GM03348 (cell line): Measurements from ENCODE around the gene TPPP3.
"Not testable (repeated sequence)": the region's sequence is repeated elsewhere in the genome, so short reads cannot be mapped to it uniquely, and the experiment has no call there.

Source experiments
- DNase-seq: peaks from one replicate; pipeline ENCODE4 v3.0.0; 2012; ENCODE audit warnings: low spot score

The TPPP3 gene

GRCh38 chr16:67426022-67426421 lies 32.7 kb upstream of the TPPP3 start:
- DNase-seq = no peak

- no peak for DNase-seq
These were observed 32.3 kb upstream of the TPPP3 start for GRCh38 chr16:67425580-67425979.

GRCh38 chr16:67425061-67425460 lies 31.8 kb upstream of the TPPP3 start:
- DNase-seq = no peak

GRCh38 chr16:67424261-67424615 lies 30.9 kb upstream of the TPPP3 start:
- no peak for DNase-seq

- no peak for DNase-seq
These were observed 30.4 kb upstream of the TPPP3 start for GRCh38 chr16:67423611-67424260.

GRCh38 chr16:67423015-67423414 lies 29.7 kb upstream of the TPPP3 start:
- no peak for DNase-seq

GRCh38 chr16:67421030-67421429 lies 27.7 kb upstream of the TPPP3 start:
- no peak for DNase-seq

- DNase-seq = no peak
These were observed 26.6 kb upstream of the TPPP3 start for GRCh38 chr16:67419931-67420330.

GRCh38 chr16:67419502-67419901 lies 26.2 kb upstream of the TPPP3 start:
- DNase-seq = no peak

- no peak for DNase-seq
These were observed 24.2 kb upstream of the TPPP3 start for GRCh38 chr16:67417333-67418061.

- DNase-seq = peak; percentile 96
These were observed 22.8 kb upstream of the TPPP3 start, which contains the start of gene ZDHHC1 for GRCh38 chr16:67415872-67416793. TSS of gene ZDHHC1 (minus strand) at chr16:67416477. CDS start at chr16:67407775, 8,702 bp downstream.

GRCh38 chr16:67415421-67415820 lies 22.1 kb upstream of the TPPP3 start:
- not testable (repeated sequence) for DNase-seq

- no peak for DNase-seq
These were observed 20.9 kb upstream of the TPPP3 start for GRCh38 chr16:67413978-67414911.

GRCh38 chr16:67412294-67412693 lies 19.0 kb upstream of the TPPP3 start:
- DNase-seq = no peak

- DNase-seq = no peak
These were observed 18.0 kb upstream of the TPPP3 start for GRCh38 chr16:67411339-67411738.

- DNase-seq = no peak
These were observed 16.3 kb upstream of the TPPP3 start for GRCh38 chr16:67409631-67410030.

- DNase-seq = no peak
These were observed 14.6 kb upstream of the TPPP3 start for GRCh38 chr16:67407788-67408452.

GRCh38 chr16:67407176-67407787 lies 14.0 kb upstream of the TPPP3 start:
- peak; percentile 47 for DNase-seq

GRCh38 chr16:67406111-67406971 lies 13.0 kb upstream of the TPPP3 start:
- peak; percentile 94 for DNase-seq

- DNase-seq = no peak
These were observed 12.0 kb upstream of the TPPP3 start for GRCh38 chr16:67405336-67405735.
